GM12873 (cell line): ENCODE measurements around the gene KRT81.

Experiments
- TF ChIP-seq, protein P1 (sequence below): IDR thresholded peaks from 2 replicates; pipeline ENCODE4 v1.5.1; 2012; ENCODE audit warnings: low read depth, mild to moderate bottlenecking, moderate library complexity, low read length, control low read depth; ENCODE audit not compliant: insufficient read depth; ENCODE audit errors: missing control alignments

The KRT81 gene

DNA sequence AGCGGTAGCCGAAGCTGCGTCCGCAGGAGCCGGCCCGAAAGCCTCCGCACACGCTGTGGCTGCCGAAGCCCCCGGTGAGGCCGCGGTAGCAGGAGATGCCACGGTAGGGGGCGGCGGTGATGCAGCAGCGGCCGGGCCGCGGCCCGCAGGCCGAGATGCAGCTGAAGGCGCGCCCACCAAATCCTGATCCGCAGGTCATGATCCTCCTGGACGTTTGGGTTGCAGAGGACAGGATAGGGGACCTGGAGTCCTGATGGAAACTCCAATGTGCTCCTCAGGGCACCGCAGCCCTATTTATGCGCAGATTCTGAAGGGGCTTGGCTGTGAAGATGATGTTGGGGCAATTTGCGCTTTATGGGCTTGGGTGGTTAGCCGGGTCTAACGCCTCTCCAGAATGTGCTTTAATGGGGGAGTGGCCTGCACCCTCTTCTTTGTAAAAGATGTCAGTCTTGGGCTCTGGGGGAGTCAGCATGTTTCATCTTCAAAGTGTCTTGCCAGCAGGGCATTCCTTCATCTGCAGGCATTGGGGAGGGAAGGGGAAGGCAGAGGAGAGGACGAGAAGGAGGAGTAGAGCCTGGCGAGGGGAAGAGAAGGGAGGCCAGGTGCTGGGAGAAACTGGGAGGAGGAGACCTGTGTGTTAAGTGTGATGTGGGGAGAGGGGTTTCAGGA lies at the start of gene KRT81:
Gene KRT81 (minus strand): TSS at position 268 of the 669 bp plus-strand sequence. CDS start 69 bp downstream, at position 199.
- TF ChIP-seq, protein P1, sequence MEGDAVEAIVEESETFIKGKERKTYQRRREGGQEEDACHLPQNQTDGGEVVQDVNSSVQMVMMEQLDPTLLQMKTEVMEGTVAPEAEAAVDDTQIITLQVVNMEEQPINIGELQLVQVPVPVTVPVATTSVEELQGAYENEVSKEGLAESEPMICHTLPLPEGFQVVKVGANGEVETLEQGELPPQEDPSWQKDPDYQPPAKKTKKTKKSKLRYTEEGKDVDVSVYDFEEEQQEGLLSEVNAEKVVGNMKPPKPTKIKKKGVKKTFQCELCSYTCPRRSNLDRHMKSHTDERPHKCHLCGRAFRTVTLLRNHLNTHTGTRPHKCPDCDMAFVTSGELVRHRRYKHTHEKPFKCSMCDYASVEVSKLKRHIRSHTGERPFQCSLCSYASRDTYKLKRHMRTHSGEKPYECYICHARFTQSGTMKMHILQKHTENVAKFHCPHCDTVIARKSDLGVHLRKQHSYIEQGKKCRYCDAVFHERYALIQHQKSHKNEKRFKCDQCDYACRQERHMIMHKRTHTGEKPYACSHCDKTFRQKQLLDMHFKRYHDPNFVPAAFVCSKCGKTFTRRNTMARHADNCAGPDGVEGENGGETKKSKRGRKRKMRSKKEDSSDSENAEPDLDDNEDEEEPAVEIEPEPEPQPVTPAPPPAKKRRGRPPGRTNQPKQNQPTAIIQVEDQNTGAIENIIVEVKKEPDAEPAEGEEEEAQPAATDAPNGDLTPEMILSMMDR = no peak

DNA sequence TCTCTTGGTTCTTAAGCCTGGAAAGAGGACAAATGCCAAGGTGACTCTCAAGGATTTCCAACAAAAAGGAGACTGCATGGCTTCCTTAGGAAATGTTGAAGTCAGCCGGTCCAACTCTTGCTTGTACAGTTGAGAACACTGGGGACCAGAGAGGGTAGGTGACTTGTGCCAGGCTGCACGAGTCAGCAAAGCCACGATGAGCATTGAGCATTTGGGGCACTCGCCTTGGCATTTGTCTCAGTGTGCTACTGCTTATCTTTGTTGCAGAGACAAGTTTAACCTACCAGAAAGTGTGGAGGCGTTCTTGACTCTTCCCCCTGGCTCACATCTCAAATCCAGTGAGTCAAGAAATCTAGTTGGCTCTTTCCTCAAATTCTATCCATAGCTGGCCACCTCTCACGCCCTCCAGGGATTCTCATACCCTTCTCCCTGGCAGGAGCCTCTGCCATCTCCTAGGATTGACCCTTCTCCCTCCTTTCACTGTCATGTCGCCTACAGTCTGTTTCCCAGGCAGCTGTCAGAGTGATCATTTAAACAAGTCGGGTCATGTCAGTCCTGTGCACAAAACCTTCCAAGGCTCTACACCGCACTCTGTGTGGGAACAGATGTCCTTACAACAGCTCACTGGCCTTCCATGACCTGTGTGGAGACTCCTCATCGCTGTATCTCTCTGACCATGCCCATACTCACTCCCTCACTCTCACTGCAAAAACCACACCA lies 47.1 kb upstream of the KRT81 start:
- TF ChIP-seq, protein P1 = no peak

DNA sequence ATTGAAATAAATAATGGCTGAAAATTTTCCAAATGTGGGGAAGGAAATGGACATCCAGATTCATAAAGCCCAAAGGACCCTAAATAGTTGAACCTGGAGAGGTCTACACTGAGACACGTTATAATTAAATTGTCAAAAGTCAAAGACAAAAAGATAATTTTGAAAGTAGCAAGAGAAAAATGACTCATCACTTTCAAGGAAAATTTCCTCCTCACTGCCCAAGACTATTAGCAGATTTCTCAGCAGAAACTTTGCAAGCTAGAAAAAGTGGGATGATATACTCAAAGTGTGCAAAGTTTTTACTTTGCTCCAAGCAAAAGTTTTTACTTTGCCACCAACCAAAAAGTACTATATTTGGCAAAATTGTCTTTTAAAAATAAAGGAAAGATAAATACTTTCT lies 45.7 kb upstream of the KRT81 start:
- TF ChIP-seq, protein P1 = no peak

DNA sequence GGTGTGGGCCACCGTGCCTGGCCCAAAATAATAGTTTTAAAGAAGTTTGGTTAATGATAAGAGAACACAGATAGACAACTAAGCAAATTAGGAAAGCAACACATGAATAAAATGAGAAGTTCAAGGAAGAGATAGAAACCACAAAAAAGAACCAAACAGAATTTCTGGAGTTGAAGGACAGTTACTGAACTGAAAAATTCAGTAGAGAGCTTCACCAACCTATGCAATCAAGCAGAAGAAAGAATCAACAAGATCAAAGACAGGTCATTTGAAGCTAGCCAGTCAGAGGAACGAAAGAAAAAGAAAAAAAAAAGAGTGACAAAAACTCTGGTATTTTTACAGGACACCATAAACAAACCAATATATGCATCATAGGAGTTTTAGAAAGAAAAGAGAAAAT lies 45.3 kb upstream of the KRT81 start:
- TF ChIP-seq, protein P1 = no peak

DNA sequence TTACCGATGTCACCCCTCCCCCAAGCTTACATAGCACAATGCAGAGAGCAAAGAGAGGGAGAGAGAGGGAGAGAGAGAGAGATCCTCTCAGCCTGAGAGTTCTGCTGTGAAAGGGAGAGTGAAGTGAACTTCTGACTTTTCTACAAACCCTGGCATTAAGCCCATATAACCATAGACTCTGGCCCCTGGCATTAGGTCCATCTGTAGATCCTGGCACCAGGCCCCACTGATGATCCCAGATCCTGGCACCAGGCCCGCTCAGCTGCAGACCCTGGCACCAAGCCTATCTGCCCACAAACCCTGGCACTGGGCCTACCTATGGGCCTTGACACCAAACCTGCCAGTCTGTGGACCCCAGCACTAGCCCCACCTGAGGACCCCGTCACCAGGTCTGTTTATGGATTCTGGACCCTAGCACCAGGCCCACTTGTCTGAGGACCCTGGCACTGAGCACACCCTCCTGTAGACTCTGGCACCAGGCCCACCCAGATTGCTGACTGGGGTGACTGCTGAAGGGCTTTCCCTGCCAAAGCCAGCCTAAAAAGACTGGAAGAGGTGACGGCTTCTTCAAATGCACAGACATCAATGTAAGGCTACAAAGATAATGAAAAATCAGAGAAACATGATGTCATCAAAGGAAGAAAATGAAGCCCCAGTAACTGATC lies 44.4 kb upstream of the KRT81 start:
- TF ChIP-seq, protein P1 = no peak

DNA sequence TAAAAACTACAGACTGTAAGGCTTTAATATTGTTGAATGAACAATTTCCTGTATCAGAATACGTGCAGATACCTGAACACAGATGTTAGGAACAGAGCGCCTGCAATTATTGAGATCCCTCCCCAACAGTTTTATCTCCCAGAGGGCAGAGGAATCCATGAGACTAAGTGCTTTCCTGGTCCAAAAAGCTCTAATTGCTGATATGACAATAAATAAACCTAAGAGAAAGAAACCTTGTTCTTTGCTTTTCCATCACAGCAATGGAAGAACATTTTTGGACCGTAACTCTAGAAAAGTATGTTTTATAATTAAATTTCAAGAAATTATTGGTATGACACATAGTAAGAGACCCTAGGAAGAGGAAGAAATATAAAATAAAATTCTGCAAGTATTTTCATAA lies 42.9 kb upstream of the KRT81 start:
- TF ChIP-seq, protein P1 = no peak

DNA sequence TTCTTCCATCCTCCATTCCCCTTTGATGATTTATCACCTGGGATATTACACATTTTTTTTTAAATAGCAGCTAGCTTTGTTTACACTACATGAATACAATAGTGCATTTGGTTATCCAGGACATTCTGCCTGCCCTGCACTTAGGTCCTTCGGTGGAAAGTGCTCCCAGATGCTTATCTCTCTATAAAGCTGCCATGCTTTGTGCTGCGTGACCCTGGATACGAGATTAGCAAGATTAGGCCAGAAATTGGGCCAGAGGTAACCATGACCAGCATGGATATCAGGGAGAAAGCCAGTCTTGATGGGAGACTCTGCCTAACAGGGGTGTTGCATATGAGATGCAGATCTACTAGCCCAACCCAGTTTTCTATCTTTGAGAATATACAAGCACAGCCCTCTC lies 42.0 kb upstream of the KRT81 start:
- TF ChIP-seq, protein P1 = no peak
